B cell (primary cell): ENCODE data around the gene GNAI3. TPM values are rescaled to one million over a fixed set of nuclear protein-coding genes. Genes with fewer than 3 reads are reported as not detected.

Experiments
- ATAC-seq: fragments of 200-7000 bp; cut with Tn5 transposase; one replicate; pipeline ENCODE4 v1.10.0; 2021; ENCODE audit warnings: low read depth, mild to moderate bottlenecking, moderate number of reproducible peaks, moderate library complexity
- CTCF ChIA-PET: fragments of 350-600 bp; sonication (Branson Sonifier 250); formaldehyde crosslinking; loops from one replicate; lab custom pipeline; 2021; ENCODE audit warnings: antibody characterized with exemption, inconsistent platforms; lab: Charles Lee
- POLR2A ChIA-PET: fragments of 350-600 bp; sonication (Branson Sonifier 250); formaldehyde crosslinking; loops from one replicate; lab custom pipeline; 2021; ENCODE audit warnings: antibody characterized with exemption; lab: Charles Lee
- DNase-seq: peaks from one replicate; pipeline ENCODE4 v3.0.0; 2013
- H2AFZ ChIP-seq: 2 replicates; pipeline ENCODE4 v1.6.1; 2012; ENCODE audit warnings: mild to moderate bottlenecking, low read depth, low read length; ENCODE audit not compliant: insufficient read depth, poor library complexity, severe bottlenecking
- H3K27ac ChIP-seq, 2 donors: 1 replicate in 1 of 2; 2 replicates in 1 of 2; pipeline ENCODE4 v1.5.1; 2012 to 2013; ENCODE audit warnings: low read length in 2 of 2, mild to moderate bottlenecking in 2 of 2, moderate library complexity in 1 of 2
- H3K27me3 ChIP-seq, 4 experiments: fragments of 200-600 bp in 1 of 4; sonication (generic) in 1 of 4; replicated peaks in 1 of 4; 1 replicate in 2 of 4; 2 replicates in 2 of 4; pipeline versions ENCODE4 v1.6.1 to v1.7.0; 2013 to 2016; ENCODE audit warnings: low read length in 3 of 4, mild to moderate bottlenecking in 2 of 4, mixed read lengths in 1 of 4, moderate library complexity in 1 of 4; ENCODE audit not compliant: insufficient read depth in 4 of 4, control insufficient read depth in 3 of 4; ENCODE audit errors: control extremely low read depth in 1 of 4
- H3K36me3 ChIP-seq, 2 experiments: replicated peaks in 1 of 2; 1 replicate in 1 of 2; 2 replicates in 1 of 2; pipeline versions ENCODE4 v1.6.1 to v1.7.1; 2013; ENCODE audit warnings: low read length in 1 of 2; ENCODE audit not compliant: insufficient read depth in 2 of 2, control insufficient read depth in 1 of 2; ENCODE audit errors: control extremely low read depth in 1 of 2, extremely low read depth in 1 of 2
- H3K4me1 ChIP-seq, 2 donors: fragments of 200-600 bp in 1 of 2; sonication (generic) in 1 of 2; 1 replicate in 1 of 2; 2 replicates in 1 of 2; pipeline versions ENCODE4 v1.5.1 to v1.6.1; 2013 to 2017; ENCODE audit warnings: low read length in 2 of 2; ENCODE audit not compliant: control insufficient read depth in 2 of 2, insufficient read depth in 2 of 2
- H3K4me2 ChIP-seq: replicated peaks from 2 replicates; pipeline ENCODE3; 2012; ENCODE audit warnings: mild to moderate bottlenecking, low read depth, low read length; ENCODE audit not compliant: poor library complexity, severe bottlenecking
- H3K4me3 ChIP-seq, 5 experiments: fragments of 200-600 bp in 1 of 5; sonication (generic) in 1 of 5; 1 replicate in 3 of 5; 2 replicates in 2 of 5; pipeline versions ENCODE4 v1.5.1 to v1.7.0; 2011 to 2016; ENCODE audit warnings: low read length in 4 of 5, mild to moderate bottlenecking in 4 of 5, low read depth in 2 of 5, control low read depth in 1 of 5, moderate library complexity in 1 of 5; ENCODE audit not compliant: insufficient read depth in 1 of 5; ENCODE audit errors: control extremely low read depth in 1 of 5, extremely low read depth in 1 of 5
- H3K79me2 ChIP-seq: fragments of 200-600 bp; sonication (generic); one replicate; pipeline ENCODE4 v1.6.0; 2016; ENCODE audit warnings: low read length; ENCODE audit not compliant: control insufficient read depth, insufficient read depth
- H3K9ac ChIP-seq: fragments of 200-600 bp; sonication (generic); 2 replicates; pipeline ENCODE4 v1.6.1; 2017; ENCODE audit warnings: mild to moderate bottlenecking, low read length, moderate library complexity
- H3K9me3 ChIP-seq, 3 donors: one replicate each; pipeline versions ENCODE4 v1.6.1 to v1.7.1; 2013; ENCODE audit warnings: low read length in 2 of 3; ENCODE audit not compliant: control insufficient read depth in 2 of 3, insufficient read depth in 1 of 3; ENCODE audit errors: control extremely low read depth in 1 of 3
- H4K20me1 ChIP-seq: 2 replicates; pipeline ENCODE4 v1.6.0; 2012; ENCODE audit warnings: mild to moderate bottlenecking, low read length; ENCODE audit not compliant: insufficient read depth, control insufficient read depth, poor library complexity, severe bottlenecking
- H3K27ac Mint-ChIP-seq: one replicate; pipeline ENCODE4 v1.8.0; 2021; ENCODE audit warnings: mixed read lengths
- H3K27me3 Mint-ChIP-seq: one replicate; pipeline ENCODE4 v1.8.0; 2021; ENCODE audit warnings: mixed read lengths
- H3K4me1 Mint-ChIP-seq: one replicate; pipeline ENCODE4 v1.8.0; 2021; ENCODE audit warnings: mixed read lengths
- H3K4me3 Mint-ChIP-seq: one replicate; pipeline ENCODE4 v1.8.0; 2021; ENCODE audit warnings: mixed read lengths
- H3K9me3 Mint-ChIP-seq: one replicate; pipeline ENCODE4 v1.8.0; 2022; ENCODE audit warnings: mixed read lengths; ENCODE audit not compliant: insufficient read depth
- EZH2 ChIP-seq: IDR thresholded peaks from 2 replicates; pipeline ENCODE4 v1.6.1; 2012; ENCODE audit warnings: borderline replicate concordance, low read depth, mild to moderate bottlenecking, moderate library complexity, low read length; ENCODE audit not compliant: insufficient read depth, poor library complexity, severe bottlenecking
- WGBS: methylation state at CpG from one replicate; pipeline ENCODE4 v1.1.5; 2013; ENCODE audit warnings: missing lambda C conversion rate; ENCODE audit not compliant: insufficient coverage; 5-methylcytosine and 5-hydroxymethylcytosine counted together
- intact Hi-C: fragments of 100-400 bp; cut with micrococcal nuclease; formaldehyde crosslinking; loops from one replicate; pipeline ENCODE4 v1.10.0; 2022
- polyA plus RNA-seq: library from polyadenylated mRNA; depleted of rRNA; stranded (reverse); fragments of >200 nt; gene quantifications from 2 replicates; pipeline ENCODE4 v1.2.3, GENCODE V29; 2012
- total RNA-seq, 2 donors: library from RNA; stranded (reverse); fragments of 120-200 nt in 1 of 2; gene quantifications; 1 replicate in 1 of 2; 2 replicates in 1 of 2; pipeline versions ENCODE4 v1.2.3 to v1.2.4, GENCODE V29; 2013 to 2022
- TF ChIP-seq, protein P1 (sequence below): fragments of 200-600 bp; IDR thresholded peaks from one replicate; pipeline ENCODE4 v1.8.0; 2022; ENCODE audit warnings: antibody characterized with exemption, mild to moderate bottlenecking

GNAI3 gene
- total and polyA plus RNA-seq, 2 donors (not counting 1 experiment from before 2014, with no cell fraction given) = 1.6 to 8.5 TPM

DNA sequence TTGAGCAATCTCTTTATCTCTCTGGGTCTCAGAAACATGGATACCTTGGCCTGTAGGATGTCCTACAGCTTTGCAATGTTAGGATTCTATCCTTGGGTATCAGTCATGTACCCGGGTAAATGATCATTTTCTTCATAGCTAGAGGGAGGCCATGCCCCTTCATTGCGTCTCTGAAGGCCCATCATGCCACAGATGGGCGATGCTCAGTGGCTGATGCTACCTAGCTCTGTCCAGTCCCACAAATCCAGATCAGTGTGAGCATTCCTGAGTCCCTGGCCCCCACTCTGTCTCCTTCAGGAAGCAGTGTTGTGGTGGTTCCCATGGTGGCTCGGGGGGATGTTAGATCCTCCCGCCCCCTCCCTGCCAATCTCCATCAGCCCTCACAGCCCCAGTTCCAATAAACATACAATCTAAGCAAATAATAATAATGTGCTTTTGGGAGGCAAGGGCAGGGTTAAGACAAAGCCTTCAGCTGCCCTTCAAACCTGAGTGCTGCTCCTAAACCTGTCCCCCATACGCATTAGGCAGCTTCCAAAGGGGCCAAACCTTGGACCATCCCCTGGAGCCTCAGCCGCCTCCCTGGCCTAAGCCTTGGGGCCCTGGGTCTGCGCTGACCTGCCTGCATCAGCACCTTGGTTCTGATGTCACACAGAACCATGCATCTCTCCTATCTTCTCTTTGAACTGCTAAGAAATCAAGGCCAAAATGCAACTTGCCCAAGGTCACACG, 9.4 kb upstream of the GNAI3 start:
- no peak overlapping the region for H2AFZ ChIP-seq
- no peak overlapping the region for H3K27ac ChIP-seq
- no peak overlapping the region for H3K4me3 Mint-ChIP-seq
- WGBS = 100% methylated on average over 7 of the region's 9 CpGs
- H3K79me2 ChIP-seq = no peaks in the 10 kb centered on the region
- ChIA-PET POLR2A (interaction anchor here (0.7 kb wide), 1 partner anchor 16 kb away, joined by 3 read pairs; no protein-coding TSS in a partner anchor), CTCF (interaction anchor here (0.9 to 21.6 kb wide), 5 partner anchors 8 to 238 kb away, joined by 3 to 926 read pairs (median 7); partner anchors contain the start of genes AMIGO1, ATXN7L2 and CYB561D1)
- H4K20me1 ChIP-seq = no peaks in the 10 kb centered on the region
- H3K9me3 Mint-ChIP-seq = no peaks in the 10 kb centered on the region
- H3K27me3 Mint-ChIP-seq = peaks cover 3% of the 10 kb centered on the region
- no peak overlapping the region for H3K9ac ChIP-seq
- H3K36me3 ChIP-seq = no peaks in the 10 kb centered on the region
- intact Hi-C loops = no loop called here
- TF ChIP-seq, protein P1, sequence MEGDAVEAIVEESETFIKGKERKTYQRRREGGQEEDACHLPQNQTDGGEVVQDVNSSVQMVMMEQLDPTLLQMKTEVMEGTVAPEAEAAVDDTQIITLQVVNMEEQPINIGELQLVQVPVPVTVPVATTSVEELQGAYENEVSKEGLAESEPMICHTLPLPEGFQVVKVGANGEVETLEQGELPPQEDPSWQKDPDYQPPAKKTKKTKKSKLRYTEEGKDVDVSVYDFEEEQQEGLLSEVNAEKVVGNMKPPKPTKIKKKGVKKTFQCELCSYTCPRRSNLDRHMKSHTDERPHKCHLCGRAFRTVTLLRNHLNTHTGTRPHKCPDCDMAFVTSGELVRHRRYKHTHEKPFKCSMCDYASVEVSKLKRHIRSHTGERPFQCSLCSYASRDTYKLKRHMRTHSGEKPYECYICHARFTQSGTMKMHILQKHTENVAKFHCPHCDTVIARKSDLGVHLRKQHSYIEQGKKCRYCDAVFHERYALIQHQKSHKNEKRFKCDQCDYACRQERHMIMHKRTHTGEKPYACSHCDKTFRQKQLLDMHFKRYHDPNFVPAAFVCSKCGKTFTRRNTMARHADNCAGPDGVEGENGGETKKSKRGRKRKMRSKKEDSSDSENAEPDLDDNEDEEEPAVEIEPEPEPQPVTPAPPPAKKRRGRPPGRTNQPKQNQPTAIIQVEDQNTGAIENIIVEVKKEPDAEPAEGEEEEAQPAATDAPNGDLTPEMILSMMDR = no peak
- no peak for TF ChIP-seq EZH2
- no peaks in the 10 kb centered on the region for H3K4me1 ChIP-seq
- no peaks in the 10 kb centered on the region for H3K27me3 ChIP-seq
- H3K4me3 ChIP-seq = no peak overlapping the region
- H3K27ac Mint-ChIP-seq = no peak overlapping the region
- no peaks in the 10 kb centered on the region for H3K9me3 ChIP-seq
- H3K4me1 Mint-ChIP-seq = no peaks in the 10 kb centered on the region
- no peak for ATAC-seq
- no peak overlapping the region for H3K4me2 ChIP-seq
- DNase-seq = no peak

DNA sequence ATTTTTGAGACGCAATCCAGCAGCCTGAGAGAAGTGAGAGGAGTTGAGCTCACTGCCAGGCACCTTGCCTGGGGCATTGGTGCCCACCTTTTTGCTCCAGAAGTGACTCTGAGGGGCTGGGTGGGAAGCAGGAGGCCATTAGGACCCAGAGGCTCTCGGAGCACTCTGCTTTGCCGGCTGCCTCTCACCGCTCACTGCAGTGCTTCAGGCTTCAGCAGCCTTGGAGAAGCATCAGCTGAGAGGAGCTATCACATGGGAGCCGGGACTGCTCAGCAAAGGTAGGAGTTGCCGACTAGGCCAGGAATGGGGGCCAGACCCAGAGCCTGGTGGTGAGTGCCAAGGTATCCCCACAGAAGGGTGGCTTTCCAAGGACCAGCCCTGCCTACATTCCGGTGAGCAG, 8.7 kb upstream of the GNAI3 start, which contains the start of gene GPR61:
Gene GPR61, plus strand, starts transcription at position 197 of the 400 bp plus-strand sequence. CDS start 3,151 bp downstream, outside the sequence.
- H3K4me1 ChIP-seq = no peaks in the 10 kb centered on the region
- H3K27me3 ChIP-seq = no peaks in the 10 kb centered on the region
- no peak within 1 kb of the TSS for H3K9ac ChIP-seq
- Mint-ChIP-seq H3K27ac (no peak within 1 kb of the TSS), H3K9me3 (no peaks in the 10 kb centered on the region), H3K4me3 (no peak within 1 kb of the TSS), H3K4me1 (no peaks in the 10 kb centered on the region), H3K27me3 (peaks cover 3% of the 10 kb centered on the region)
- H3K9me3 ChIP-seq = no peaks in the 10 kb centered on the region
- WGBS = 77% methylated on average over 6 of the region's 7 CpGs
- no peak within 1 kb of the TSS for H3K4me3 ChIP-seq
- TF ChIP-seq EZH2 = no peak
- TF ChIP-seq, protein P1 = no peak
- no peak within 1 kb of the TSS for H3K27ac ChIP-seq
- no peaks in the 10 kb centered on the region for H3K36me3 ChIP-seq
- no peaks in the 10 kb centered on the region for H4K20me1 ChIP-seq
- ChIA-PET CTCF (interaction anchor here (1.0 to 21.6 kb wide), 4 partner anchors 40 to 234 kb away, joined by 3 to 926 read pairs (median 140); partner anchors contain the start of genes AMIGO1, ATXN7L2 and CYB561D1), POLR2A (interaction anchor here (0.7 kb wide), 1 partner anchor 17 kb away, joined by 3 read pairs; no protein-coding TSS in a partner anchor)
- no peak for ATAC-seq
- no peak within 1 kb of the TSS for H2AFZ ChIP-seq
- no peaks in the 10 kb centered on the region for H3K79me2 ChIP-seq
- H3K4me2 ChIP-seq = no peak within 1 kb of the TSS
- no peak for DNase-seq
- intact Hi-C loops = no loop called here
